OCI-LY1 (cell line): ENCODE measurements around the gene PRR15L.

Experiments
- H2AFZ ChIP-seq: fragments of 200-600 bp; sonication (generic), shearing (Covaris generic); 2 replicates; pipeline ENCODE4 v1.6.0; 2014; ENCODE audit warnings: antibody characterized with exemption, mild to moderate bottlenecking, low read length
- H3F3A ChIP-seq: fragments of 200-600 bp; sonication (generic), shearing (Covaris generic); 2 replicates; pipeline ENCODE4 v1.6.0; 2014; ENCODE audit warnings: mild to moderate bottlenecking, antibody characterized with exemption, low read length, moderate library complexity; ENCODE audit not compliant: insufficient read depth
- H3K27ac ChIP-seq: fragments of 200-600 bp; sonication (generic); 2 replicates; pipeline ENCODE4 v1.5.1; 2014; ENCODE audit warnings: low read length, mixed run types, mild to moderate bottlenecking, low read depth; ENCODE audit not compliant: poor library complexity, severe bottlenecking
- H3K27me3 ChIP-seq: fragments of 200-600 bp; sonication (generic); 2 replicates; pipeline ENCODE4 v1.6.0; 2014; ENCODE audit warnings: antibody characterized with exemption, mild to moderate bottlenecking, low read length, moderate library complexity; ENCODE audit not compliant: insufficient read depth
- H3K36me3 ChIP-seq: fragments of 200-600 bp; sonication (generic); 2 replicates; pipeline ENCODE4 v1.6.1; 2014; ENCODE audit warnings: mild to moderate bottlenecking, antibody characterized with exemption, low read length, moderate library complexity, mixed read lengths; ENCODE audit not compliant: insufficient read depth
- H3K4me1 ChIP-seq: fragments of 200-600 bp; sonication (generic); 2 replicates; pipeline ENCODE4 v1.5.1; 2014; ENCODE audit warnings: mild to moderate bottlenecking, low read length, moderate library complexity; ENCODE audit not compliant: insufficient read depth, severe bottlenecking
- H3K4me2 ChIP-seq: fragments of 200-600 bp; sonication (generic), shearing (Covaris generic); 2 replicates; pipeline ENCODE4 v1.6.1; 2014; ENCODE audit warnings: low read length
- H3K4me3 ChIP-seq: fragments of 200-600 bp; sonication (generic); 2 replicates; pipeline ENCODE4 v1.5.1; 2014; ENCODE audit warnings: low read length, low read depth, mild to moderate bottlenecking, mixed read lengths; ENCODE audit not compliant: poor library complexity, severe bottlenecking
- H3K79me2 ChIP-seq: fragments of 200-600 bp; shearing (Covaris generic); 2 replicates; pipeline ENCODE4 v1.6.1; 2016; ENCODE audit warnings: mixed run types, low read length, mixed read lengths; ENCODE audit not compliant: insufficient read depth
- H3K9ac ChIP-seq: fragments of 200-600 bp; sonication (generic), shearing (Covaris generic); 2 replicates; pipeline ENCODE4 v1.6.1; 2014; ENCODE audit warnings: mild to moderate bottlenecking, low read length, mixed read lengths
- H3K9me2 ChIP-seq: fragments of 200-600 bp; sonication (generic), shearing (Covaris generic); 2 replicates; pipeline ENCODE4 v1.6.1; 2014; ENCODE audit warnings: low read depth, mild to moderate bottlenecking, low read length, mixed read lengths
- H3K9me3 ChIP-seq: fragments of 200-600 bp; shearing (Covaris generic); 2 replicates; pipeline ENCODE4 v1.6.1; 2014; ENCODE audit warnings: low read length, mixed read lengths
- H4K20me1 ChIP-seq: fragments of 200-600 bp; sonication (generic), shearing (Covaris generic); 2 replicates; pipeline ENCODE4 v1.6.0; 2016; ENCODE audit warnings: mild to moderate bottlenecking, low read length; ENCODE audit not compliant: insufficient read depth
- CTCF ChIP-seq: fragments of 200-600 bp; sonication (generic), shearing (Covaris generic); IDR thresholded peaks from 2 replicates; pipeline ENCODE4 v1.5.1; 2017; ENCODE audit warnings: mild to moderate bottlenecking, antibody characterized with exemption, low read length, moderate library complexity, mixed read lengths
- EZH2 ChIP-seq: fragments of 200-600 bp; sonication (generic), shearing (Covaris generic); IDR thresholded peaks from 2 replicates; pipeline ENCODE4 v1.8.0; 2017; ENCODE audit warnings: borderline replicate concordance, mixed run types, mild to moderate bottlenecking, antibody characterized with exemption, low read length, moderate library complexity, mixed read lengths

The PRR15L gene

GRCh38 chr17:47905221-47905733, 52.4 kb downstream of the PRR15L start:
- TF ChIP-seq CTCF, result no peak
- no peak for TF ChIP-seq EZH2
- H3K4me3 ChIP-seq, result no peak overlapping the region
- no peaks in the 10 kb centered on the region for H3K79me2 ChIP-seq
- H3K9ac ChIP-seq, result no peak overlapping the region
- H3K36me3 ChIP-seq, result 0 out of 2 replicates have a peak, but pooled peaks cover 4% of the 10 kb centered on the region
- no peaks in the 10 kb centered on the region for H4K20me1 ChIP-seq
- H3K9me2 ChIP-seq, result no peaks in the 10 kb centered on the region
- no peak overlapping the region for H3K27ac ChIP-seq
- H3K4me2 ChIP-seq, result no peak overlapping the region
- H3K27me3 ChIP-seq, result no peaks in the 10 kb centered on the region
- no peak overlapping the region for H2AFZ ChIP-seq
- no peaks in the 10 kb centered on the region for H3F3A ChIP-seq
- no peaks in the 10 kb centered on the region for H3K4me1 ChIP-seq
- no peaks in the 10 kb centered on the region for H3K9me3 ChIP-seq

- Histone ChIP-seq H3K36me3 (no peaks in the 10 kb centered on the region), H3K27me3 (no peaks in the 10 kb centered on the region), H4K20me1 (no peaks in the 10 kb centered on the region), H3K4me3 (no peak overlapping the region), H2AFZ (no peak overlapping the region), H3F3A (no peaks in the 10 kb centered on the region), H3K4me1 (peaks cover 7% of the 10 kb centered on the region), H3K27ac (no peak overlapping the region), H3K9me2 (no peaks in the 10 kb centered on the region), H3K79me2 (no peaks in the 10 kb centered on the region), H3K9ac (no peak overlapping the region), H3K4me2 (no peak overlapping the region), H3K9me3 (no peaks in the 10 kb centered on the region)
- TF ChIP-seq EZH2 (no peak), CTCF (no peak)
Measured at GRCh38 chr17:47902039-47902744, 55.5 kb downstream of the PRR15L start.
